A673 (cell line): ENCODE results near the gene POU3F3. TPM values are rescaled to one million over a fixed set of nuclear protein-coding genes. Genes with fewer than 3 reads are reported as not detected.

Source experiments
- BruUV-seq: library from RNA; stranded (reverse); fragments of 400-500 nt; replicated peaks from 2 replicates; lab custom pipeline; 2021; lab: Mats Ljungman, UMichigan
- CTCF ChIA-PET: fragments of 300-600 bp; sonication (Branson Sonifier 250); formaldehyde crosslinking; loops from one replicate; lab custom pipeline; 2022; ENCODE audit warnings: antibody characterized with exemption; lab: Charles Lee
- POLR2A ChIA-PET: fragments of 300-600 bp; sonication (Branson Sonifier 250); formaldehyde crosslinking; loops from one replicate; lab custom pipeline; 2022; ENCODE audit warnings: antibody characterized with exemption; ENCODE audit not compliant: low non-redundant PET; lab: Charles Lee
- DNase-seq: peaks from one replicate; pipeline ENCODE4 v3.0.0-alpha.2; 2015; ENCODE audit warnings: low spot score
- H3K27ac ChIP-seq: fragments of 200-600 bp; sonication (generic); 2 replicates; pipeline ENCODE4 v1.5.1; 2016; ENCODE audit warnings: mixed run types, low read depth, mild to moderate bottlenecking, mixed read lengths, antibody characterized with exemption, low read length; ENCODE audit not compliant: poor library complexity, severe bottlenecking
- H3K27me3 ChIP-seq: fragments of 200-600 bp; sonication (generic); replicated peaks from 2 replicates; pipeline ENCODE4 v1.6.1; 2017; ENCODE audit warnings: mixed run types, low read depth, mild to moderate bottlenecking, mixed read lengths, antibody characterized with exemption, low read length; ENCODE audit not compliant: insufficient read depth, poor library complexity
- H3K36me3 ChIP-seq: fragments of 200-600 bp; sonication (generic); 2 replicates; pipeline ENCODE4 v1.6.1; 2016; ENCODE audit warnings: mixed run types, mild to moderate bottlenecking, mixed read lengths, antibody characterized with exemption, low read length; ENCODE audit not compliant: insufficient read depth, poor library complexity, severe bottlenecking
- H3K4me1 ChIP-seq: fragments of 200-600 bp; sonication (generic); 2 replicates; pipeline ENCODE4 v1.6.1; 2017; ENCODE audit warnings: mixed run types, mild to moderate bottlenecking, mixed read lengths, antibody characterized with exemption, low read length; ENCODE audit not compliant: insufficient read depth, poor library complexity, severe bottlenecking
- H3K4me3 ChIP-seq: fragments of 200-600 bp; sonication (generic); 2 replicates; pipeline ENCODE4 v1.5.1; 2016; ENCODE audit warnings: low read depth, mixed run types, mild to moderate bottlenecking, mixed read lengths, low read length; ENCODE audit not compliant: poor library complexity, severe bottlenecking
- H3K9me3 ChIP-seq: fragments of 200-600 bp; sonication (generic); 2 replicates; pipeline ENCODE4 v1.6.1; 2016; ENCODE audit warnings: mixed run types, low read depth, mild to moderate bottlenecking, mixed read lengths, antibody characterized with exemption, low read length; ENCODE audit not compliant: poor library complexity, severe bottlenecking
- EZH2 ChIP-seq: fragments of 200-600 bp; sonication (generic); IDR thresholded peaks from 2 replicates; pipeline ENCODE4 v1.6.1; 2017; ENCODE audit warnings: borderline replicate concordance, low read depth, mild to moderate bottlenecking, mixed read lengths, antibody characterized with exemption, low read length; ENCODE audit not compliant: poor library complexity, severe bottlenecking
- intact Hi-C: fragments of 100-400 bp; cut with micrococcal nuclease; formaldehyde crosslinking; loops from one replicate; pipeline ENCODE4 v1.10.0; 2022; ENCODE audit not compliant: unreplicated experiment
- total RNA-seq: library from RNA; stranded (reverse); gene quantifications from 2 replicates; pipeline ENCODE4 v1.2.3, GENCODE V29; 2021
- TF ChIP-seq, protein P1 (sequence below): fragments of 300-800, 200-600 bp; sonication (generic); conservative IDR thresholded peaks from 2 replicates; pipeline ENCODE4 v1.5.1; 2017; ENCODE audit warnings: low read depth, mild to moderate bottlenecking, antibody characterized with exemption, low read length, moderate library complexity, mixed read lengths

The POU3F3 gene
- total RNA-seq, 1 experiment from 2014 or later, result not detected

DNA sequence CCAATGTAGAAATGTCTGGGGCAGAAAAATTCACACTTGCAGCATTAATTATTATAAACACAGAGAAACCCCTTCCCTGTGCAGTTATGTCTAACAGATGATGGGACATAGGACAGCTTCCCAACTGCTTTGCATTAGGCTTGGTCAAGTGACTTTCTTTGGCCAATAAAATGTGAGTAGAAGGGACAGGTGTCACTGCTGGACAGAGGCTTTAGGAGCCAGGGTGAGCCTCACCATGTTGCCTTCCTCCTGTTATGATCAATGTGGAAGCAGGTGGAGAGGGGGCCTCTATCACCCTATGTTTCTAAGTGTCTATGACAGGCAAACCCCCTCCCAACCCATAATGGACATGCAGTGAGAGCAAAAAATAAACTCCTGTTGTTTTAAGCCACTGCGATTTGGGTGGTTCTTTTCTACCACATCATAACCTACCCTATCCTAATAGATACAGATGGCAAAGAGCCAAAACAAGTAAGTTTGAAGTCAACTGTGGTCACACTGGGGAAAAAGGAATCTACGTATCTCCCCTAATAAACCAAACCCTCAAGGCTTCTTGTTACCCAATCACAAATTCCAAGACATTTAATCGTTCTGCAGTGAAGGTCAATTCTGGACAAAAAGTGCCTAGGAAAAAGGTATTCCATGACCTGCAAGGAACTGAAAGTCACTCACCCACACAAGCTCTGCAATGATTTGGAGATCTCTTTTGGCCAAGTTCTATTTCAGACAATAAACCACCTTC lies 28.6 kb upstream of the POU3F3 start:
- no peaks in the 10 kb centered on the region for H3K4me1 ChIP-seq
- no peaks in the 10 kb centered on the region for H3K9me3 ChIP-seq
- POLR2A ChIA-PET, result no interaction called here
- H3K36me3 ChIP-seq, result no peaks in the 10 kb centered on the region
- TF ChIP-seq, protein P1, sequence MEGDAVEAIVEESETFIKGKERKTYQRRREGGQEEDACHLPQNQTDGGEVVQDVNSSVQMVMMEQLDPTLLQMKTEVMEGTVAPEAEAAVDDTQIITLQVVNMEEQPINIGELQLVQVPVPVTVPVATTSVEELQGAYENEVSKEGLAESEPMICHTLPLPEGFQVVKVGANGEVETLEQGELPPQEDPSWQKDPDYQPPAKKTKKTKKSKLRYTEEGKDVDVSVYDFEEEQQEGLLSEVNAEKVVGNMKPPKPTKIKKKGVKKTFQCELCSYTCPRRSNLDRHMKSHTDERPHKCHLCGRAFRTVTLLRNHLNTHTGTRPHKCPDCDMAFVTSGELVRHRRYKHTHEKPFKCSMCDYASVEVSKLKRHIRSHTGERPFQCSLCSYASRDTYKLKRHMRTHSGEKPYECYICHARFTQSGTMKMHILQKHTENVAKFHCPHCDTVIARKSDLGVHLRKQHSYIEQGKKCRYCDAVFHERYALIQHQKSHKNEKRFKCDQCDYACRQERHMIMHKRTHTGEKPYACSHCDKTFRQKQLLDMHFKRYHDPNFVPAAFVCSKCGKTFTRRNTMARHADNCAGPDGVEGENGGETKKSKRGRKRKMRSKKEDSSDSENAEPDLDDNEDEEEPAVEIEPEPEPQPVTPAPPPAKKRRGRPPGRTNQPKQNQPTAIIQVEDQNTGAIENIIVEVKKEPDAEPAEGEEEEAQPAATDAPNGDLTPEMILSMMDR, result no peak
- no peak for TF ChIP-seq EZH2
- CTCF ChIA-PET, result no interaction called here
- H3K4me3 ChIP-seq, result no peak overlapping the region
- H3K27ac ChIP-seq, result no peak overlapping the region
- no TSS peak for BruUV-seq
- DNase-seq, result no peak
- intact Hi-C loops, result no loop called here
- no peaks in the 10 kb centered on the region for H3K27me3 ChIP-seq

DNA sequence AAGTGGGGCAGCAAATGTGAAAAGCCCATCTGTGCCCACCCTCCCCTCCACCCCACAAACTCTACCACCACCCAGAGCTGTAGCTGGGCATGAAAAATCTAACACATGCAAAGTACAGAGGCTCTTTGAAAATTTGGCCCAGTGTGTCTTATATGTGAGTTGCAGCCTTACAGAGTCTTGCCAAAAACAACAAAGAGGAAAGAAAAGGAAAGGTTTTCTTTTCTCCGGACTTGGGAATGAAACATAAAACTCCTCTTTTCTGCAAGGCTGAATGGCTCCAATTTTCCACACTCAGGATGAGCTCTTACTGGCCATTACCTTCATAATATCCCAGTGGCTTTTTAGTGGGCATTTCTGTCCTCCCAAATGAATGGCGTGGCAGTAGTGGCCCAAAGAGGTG lies 27.9 kb upstream of the POU3F3 start:
- Histone ChIP-seq H3K4me3 (no peak overlapping the region), H3K4me1 (no peaks in the 10 kb centered on the region), H3K9me3 (no peaks in the 10 kb centered on the region), H3K36me3 (no peaks in the 10 kb centered on the region), H3K27ac (no peak overlapping the region), H3K27me3 (no peaks in the 10 kb centered on the region)
- POLR2A ChIA-PET, result no interaction called here
- intact Hi-C loops, result no loop called here
- BruUV-seq, result no TSS peak
- CTCF ChIA-PET, result no interaction called here
- no peak for DNase-seq
- TF ChIP-seq EZH2, result no peak
- TF ChIP-seq, protein P1, result no peak

GRCh38 chr2:104831742-104832141 lies 22.2 kb upstream of the POU3F3 start:
- intact Hi-C loops, result no loop called here
- DNase-seq, result no peak
- H3K27me3 ChIP-seq, result peaks cover 2% of the 10 kb centered on the region
- TF ChIP-seq EZH2, result no peak
- TF ChIP-seq, protein P1, result no peak
- no peaks in the 10 kb centered on the region for H3K4me1 ChIP-seq
- H3K27ac ChIP-seq, result no peak overlapping the region
- H3K4me3 ChIP-seq, result no peak overlapping the region
- ChIA-PET POLR2A (no interaction called here), CTCF (no interaction called here)
- no peaks in the 10 kb centered on the region for H3K36me3 ChIP-seq
- H3K9me3 ChIP-seq, result no peaks in the 10 kb centered on the region
- BruUV-seq, result no TSS peak
